Cardiac muscle cell (in vitro differentiated cells and primary cell): Measurements from ENCODE around the gene FAXC. TPM values are rescaled to one million over a fixed set of nuclear protein-coding genes. Genes with fewer than 3 reads are reported as not detected.

Source experiments
- DNase-seq, 2 donors: peaks; one replicate each; pipeline versions ENCODE4 v3.0.0 to v3.0.0-alpha.2; 2010 to 2017; ENCODE audit warnings: low read depth in 1 of 2, low spot score in 1 of 2
- H3K27ac ChIP-seq: fragments of 200-600 bp; sonication (generic); 2 replicates; pipeline ENCODE4 v1.5.1; 2016
- H3K27me3 ChIP-seq: fragments of 200-600 bp; sonication (generic); 2 replicates; pipeline ENCODE4 v1.6.0; 2016; ENCODE audit warnings: control low read depth
- H3K36me3 ChIP-seq: fragments of 200-600 bp; sonication (generic); 2 replicates; pipeline ENCODE4 v1.5.1; 2016; ENCODE audit warnings: control low read depth
- H3K4me1 ChIP-seq: fragments of 200-600 bp; sonication (generic); 2 replicates; pipeline ENCODE4 v1.8.1; 2017; ENCODE audit warnings: low read depth, mild to moderate bottlenecking, mixed run types
- H3K4me3 ChIP-seq: fragments of 200-600 bp; sonication (generic); 2 replicates; pipeline ENCODE4 v1.5.1; 2016; ENCODE audit warnings: mild to moderate bottlenecking
- H3K9me3 ChIP-seq: fragments of 200-600 bp; sonication (generic); 2 replicates; pipeline ENCODE4 v1.5.1; 2017; ENCODE audit warnings: low read depth, mild to moderate bottlenecking, control low read depth
- CTCF ChIP-seq: IDR thresholded peaks from 2 replicates; pipeline ENCODE4 v1.5.1; 2012; ENCODE audit warnings: low read depth, mild to moderate bottlenecking, low read length
- polyA plus RNA-seq: library from polyadenylated mRNA; unstranded; fragments of >200 nt; fragmentation: Nextera tagmentation; extraction: Ambion mirVana; gene quantifications from 2 replicates; pipeline ENCODE4 v1.2.1, GENCODE V29; 2016
- total RNA-seq: library from RNA; depleted of rRNA; stranded (reverse); fragments of >200 nt; gene quantifications from 2 replicates; pipeline ENCODE4 v1.2.3, GENCODE V29; 2016

FAXC gene
- total and polyA plus RNA-seq, 2 experiments from 2014 or later = 0.30 to 2.7 TPM

- no peak for TF ChIP-seq CTCF
- H3K9me3 ChIP-seq = no peaks in the 10 kb centered on the region
- no peak overlapping the region for H3K4me3 ChIP-seq
- DNase-seq = no peak
- no peaks in the 10 kb centered on the region for H3K36me3 ChIP-seq
- H3K4me1 ChIP-seq = no peaks in the 10 kb centered on the region
- no peaks in the 10 kb centered on the region for H3K27me3 ChIP-seq
- no peak overlapping the region for H3K27ac ChIP-seq
Observed at GRCh38 chr6:99331531-99331930, 17.9 kb downstream of the FAXC start.

GRCh38 chr6:99330159-99330558, 19.3 kb downstream of the FAXC start:
- H3K27ac ChIP-seq = no peak overlapping the region
- H3K27me3 ChIP-seq = no peaks in the 10 kb centered on the region
- peak; percentile 73 to 74 for DNase-seq
- no peaks in the 10 kb centered on the region for H3K9me3 ChIP-seq
- peak; percentile 88 for TF ChIP-seq CTCF
- H3K36me3 ChIP-seq = no peaks in the 10 kb centered on the region
- H3K4me3 ChIP-seq = no peak overlapping the region
- H3K4me1 ChIP-seq = no peaks in the 10 kb centered on the region

- Histone ChIP-seq H3K4me1 (no peaks in the 10 kb centered on the region), H3K9me3 (no peaks in the 10 kb centered on the region), H3K4me3 (no peak overlapping the region), H3K36me3 (no peaks in the 10 kb centered on the region), H3K27ac (no peak overlapping the region), H3K27me3 (no peaks in the 10 kb centered on the region)
- no peak for TF ChIP-seq CTCF
- DNase-seq = no peak
Observed at GRCh38 chr6:99324996-99325395, 24.5 kb downstream of the FAXC start.

DNA sequence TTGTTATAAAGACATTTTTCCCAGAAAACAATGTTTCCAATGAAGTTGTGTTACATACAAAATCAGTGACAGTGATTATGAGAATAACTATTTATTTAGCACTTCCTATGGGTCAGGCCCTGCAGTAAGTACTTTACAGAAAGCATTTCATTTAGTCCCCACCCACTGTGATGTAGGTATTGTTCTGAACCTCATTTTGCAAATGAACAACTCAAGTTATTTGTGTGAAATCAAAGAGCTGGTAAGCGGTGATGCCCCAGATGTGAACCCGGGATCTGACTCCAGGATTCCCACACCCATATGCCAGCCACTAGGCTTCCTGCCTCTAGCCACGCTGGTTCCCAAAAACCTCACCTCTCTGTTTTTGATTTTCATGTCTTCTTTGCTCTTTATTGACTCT, 30.9 kb downstream of the FAXC start:
- Histone ChIP-seq H3K9me3 (no peaks in the 10 kb centered on the region), H3K27me3 (no peaks in the 10 kb centered on the region), H3K36me3 (no peaks in the 10 kb centered on the region), H3K4me1 (no peaks in the 10 kb centered on the region), H3K4me3 (no peak overlapping the region), H3K27ac (no peak overlapping the region)
- TF ChIP-seq CTCF = no peak
- DNase-seq = no peak

DNA sequence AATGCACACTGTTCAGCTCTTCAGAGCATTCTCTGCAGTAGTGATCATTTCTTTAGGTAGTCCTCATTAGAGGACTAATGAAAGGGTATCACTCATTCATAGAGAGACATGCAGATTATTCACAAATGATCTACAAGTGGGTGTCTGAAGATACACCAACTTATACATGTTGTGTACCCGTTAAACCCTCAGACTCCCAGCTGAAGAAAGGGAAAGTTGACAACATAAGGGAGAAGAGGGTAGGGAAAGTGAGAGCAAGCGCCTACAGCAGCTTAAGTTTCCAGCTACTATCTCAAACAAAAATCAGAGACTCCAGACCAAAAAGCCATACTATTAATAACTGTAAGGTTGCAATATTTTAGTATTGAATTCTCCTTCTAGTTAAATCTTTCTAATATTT, 37.1 kb downstream of the FAXC start:
- no peak for DNase-seq

More for the DNA sequence above, 37.1 kb downstream of the FAXC start:
- Histone ChIP-seq H3K4me1 (no peaks in the 10 kb centered on the region), H3K27ac (no peak overlapping the region), H3K9me3 (no peaks in the 10 kb centered on the region), H3K4me3 (no peak overlapping the region), H3K36me3 (no peaks in the 10 kb centered on the region), H3K27me3 (no peaks in the 10 kb centered on the region)
- no peak for TF ChIP-seq CTCF
